Stimulated activated CD8-positive, alpha-beta memory T cell treated with anti-CD3 and anti-CD28 coated beads, Interleukin-7, amount 100 ng/mL, for 48 hours (primary cell): ENCODE measurements around the gene GRID1.

Experiments
- DNase-seq, 2 donors: peaks; one replicate each; pipeline ENCODE4 v3.0.0-alpha.2; 2020; ENCODE audit warnings: low read depth in 1 of 2; ENCODE audit errors: extremely low read depth in 1 of 2

Gene GRID1

DNA sequence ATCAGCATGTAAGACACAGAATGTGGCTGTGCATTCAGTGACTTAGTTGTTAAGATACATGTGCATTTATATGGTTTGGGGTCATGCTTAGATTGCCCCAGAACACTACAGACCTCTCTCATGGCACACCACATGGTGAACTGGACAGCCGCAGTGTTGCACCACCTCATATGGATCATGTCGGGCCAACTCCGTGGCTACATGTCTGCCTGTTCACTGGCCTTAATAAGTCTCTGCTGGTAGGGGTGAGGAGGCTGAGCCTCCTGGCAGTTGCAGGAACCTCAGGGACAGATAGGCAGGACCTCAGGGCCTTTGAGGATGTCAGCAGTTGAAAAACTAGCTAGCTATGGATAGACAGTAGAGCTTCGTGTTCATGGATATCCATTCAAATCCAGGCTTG, 751.0 kb downstream of the GRID1 start:
- no peak for DNase-seq

DNA sequence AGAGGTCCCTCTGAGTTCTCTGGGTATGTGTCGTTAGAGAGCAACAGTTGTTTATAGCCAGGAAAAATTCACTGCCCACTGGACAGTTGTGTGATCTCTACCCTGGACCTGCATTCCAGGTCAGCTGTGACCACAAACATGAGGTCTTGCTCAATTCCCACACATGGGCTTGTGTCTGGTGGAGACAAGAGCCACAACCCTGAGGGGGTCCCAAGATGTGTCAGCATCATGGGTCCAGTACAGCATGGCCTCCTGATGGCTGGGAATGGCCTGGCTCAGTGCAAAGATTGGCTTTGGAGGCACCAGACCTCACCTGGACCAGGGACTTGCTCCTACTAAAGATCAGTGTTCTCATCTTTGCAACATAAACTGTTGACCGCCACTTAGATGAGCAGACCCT, 751.6 kb downstream of the GRID1 start:
- no peak for DNase-seq

DNA sequence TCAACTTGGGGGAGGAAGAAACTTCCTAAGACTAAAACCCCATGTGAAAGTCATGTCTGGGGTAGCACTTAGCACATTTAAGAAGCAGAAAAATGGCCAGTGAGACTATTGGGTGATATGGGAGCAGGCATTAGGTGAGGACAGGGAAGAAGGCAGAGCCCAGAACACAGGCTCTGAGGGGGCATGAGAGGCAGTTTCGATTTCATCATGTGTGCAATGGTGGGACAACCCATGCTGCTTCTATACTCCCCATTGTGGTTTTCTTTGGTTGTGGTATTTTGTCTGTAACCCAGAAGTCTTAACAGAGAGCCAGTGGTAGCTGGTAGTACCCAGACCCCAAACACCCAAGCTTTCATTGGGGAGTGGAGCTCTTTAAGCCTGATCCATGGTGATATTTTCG, 752.0 kb downstream of the GRID1 start:
- no peak for DNase-seq

DNA sequence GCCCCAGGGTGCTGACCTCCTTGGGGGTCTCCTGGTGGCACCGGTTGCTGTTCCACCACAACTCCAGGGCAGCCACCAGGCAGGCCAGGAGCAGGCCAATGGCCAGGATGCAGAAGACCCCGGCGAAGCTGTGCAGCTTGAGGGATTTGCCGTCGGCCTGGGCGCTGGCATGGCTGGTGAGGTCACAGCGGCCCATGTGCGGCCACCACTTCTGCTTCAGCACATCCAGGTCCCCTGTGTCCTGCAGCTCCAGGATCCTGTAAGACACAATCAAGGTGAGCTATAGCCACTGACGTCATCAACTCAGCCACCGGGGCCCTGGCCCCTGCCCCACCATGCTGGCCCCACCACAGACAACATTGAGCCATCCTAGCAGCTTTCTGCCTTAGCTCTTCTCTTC, 753.2 kb downstream of the GRID1 start:
- DNase-seq: no peak

DNA sequence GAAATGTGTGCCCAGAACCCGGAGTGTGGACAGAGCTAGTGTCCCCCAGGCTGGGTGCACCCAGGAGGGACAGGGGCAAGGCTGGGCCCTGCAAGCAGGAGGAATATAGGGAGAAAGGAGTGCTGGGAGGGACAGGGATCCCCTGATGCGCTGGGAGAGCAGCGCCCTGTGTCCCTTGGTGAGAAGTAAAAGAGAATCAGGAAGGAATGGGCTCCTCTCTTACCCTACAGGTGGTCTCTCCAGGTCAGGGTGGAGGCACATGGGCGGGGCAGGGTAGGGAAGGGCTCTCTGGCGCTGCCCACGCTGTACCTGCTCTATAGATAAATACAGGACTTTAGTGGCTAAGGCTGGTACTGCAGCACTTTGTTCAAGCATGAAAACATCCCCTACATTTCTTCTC, 753.8 kb downstream of the GRID1 start:
- no peak for DNase-seq

DNA sequence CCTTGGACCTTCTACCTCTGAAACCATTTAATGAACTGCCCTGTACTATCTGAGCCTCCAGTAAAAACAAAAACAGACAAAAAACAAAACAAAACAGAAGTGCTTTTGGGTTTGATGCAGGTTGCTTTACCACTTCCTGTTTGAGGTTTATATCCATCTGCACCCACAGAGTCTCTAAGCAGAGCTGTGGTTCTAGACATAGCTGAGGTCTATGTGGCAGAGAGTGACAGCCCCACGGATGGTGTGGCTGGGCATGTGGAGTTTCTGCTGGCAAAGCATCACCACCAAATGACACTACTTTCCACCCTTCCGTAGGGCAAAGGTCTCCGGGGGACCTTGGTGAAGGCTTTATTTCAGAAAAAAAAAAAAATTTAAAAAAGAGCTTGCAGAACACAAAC, 754.2 kb downstream of the GRID1 start:
- no peak for DNase-seq

DNA sequence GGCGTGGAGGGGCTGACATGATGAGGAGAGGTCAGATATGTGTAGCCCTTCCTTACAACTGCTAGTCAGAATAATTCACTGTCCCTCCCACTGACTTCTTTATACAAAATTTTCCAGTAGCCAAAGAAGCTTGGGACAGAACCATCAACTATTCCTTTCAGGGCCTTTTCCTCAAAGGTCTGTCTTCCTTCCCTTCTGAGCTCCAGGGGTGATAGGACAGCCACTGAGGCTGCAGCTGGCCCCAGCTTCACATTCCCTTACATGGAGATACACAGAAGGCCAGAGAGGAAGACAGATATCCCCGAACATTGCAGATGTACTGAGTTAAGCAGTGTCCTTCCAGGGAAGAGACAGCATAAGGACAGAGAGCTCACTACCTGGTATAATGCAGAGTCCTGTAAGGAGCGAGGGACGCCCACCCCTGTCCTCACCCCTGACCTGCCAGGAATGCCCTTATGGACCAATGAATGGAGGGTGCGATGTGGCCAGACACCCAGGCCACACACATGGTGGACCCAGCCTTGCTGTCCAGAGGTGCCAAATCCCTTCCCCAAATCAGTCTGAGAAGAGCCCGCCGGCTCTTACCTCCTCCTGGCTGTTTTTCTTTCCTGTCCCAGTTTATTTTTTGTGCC, 754.7 kb downstream of the GRID1 start:
- no peak for DNase-seq

DNA sequence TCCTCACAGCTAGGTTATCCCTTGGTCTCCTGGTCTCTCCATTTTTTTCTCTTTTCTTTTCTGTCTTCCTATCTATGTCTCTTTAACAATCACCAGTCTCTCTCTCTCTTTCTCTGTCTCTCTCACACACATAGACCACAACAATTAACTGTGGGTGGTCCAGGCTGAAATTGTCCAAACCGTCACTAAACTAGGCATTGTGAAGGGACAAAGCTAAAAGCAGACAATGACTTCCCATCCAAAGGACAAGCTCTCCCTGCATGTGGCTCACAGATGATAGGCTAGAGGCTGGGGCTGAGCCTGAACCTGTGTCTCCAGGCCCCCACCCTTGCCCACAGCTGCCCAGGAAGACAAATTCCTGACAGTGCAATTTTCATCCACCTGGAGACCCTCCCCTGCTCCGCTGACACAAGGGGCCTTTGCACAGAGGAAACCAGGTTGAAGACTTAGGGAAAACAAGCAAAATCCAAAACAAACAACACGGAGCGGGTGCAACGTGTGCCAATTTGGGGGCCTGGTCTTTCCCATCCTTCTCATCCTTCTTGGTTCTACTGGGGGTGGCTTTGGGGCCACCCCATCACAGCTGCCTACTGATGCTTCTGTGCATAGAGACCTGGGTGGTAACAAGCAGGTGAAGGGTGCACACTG, 755.4 kb downstream of the GRID1 start:
- DNase-seq: no peak

DNA sequence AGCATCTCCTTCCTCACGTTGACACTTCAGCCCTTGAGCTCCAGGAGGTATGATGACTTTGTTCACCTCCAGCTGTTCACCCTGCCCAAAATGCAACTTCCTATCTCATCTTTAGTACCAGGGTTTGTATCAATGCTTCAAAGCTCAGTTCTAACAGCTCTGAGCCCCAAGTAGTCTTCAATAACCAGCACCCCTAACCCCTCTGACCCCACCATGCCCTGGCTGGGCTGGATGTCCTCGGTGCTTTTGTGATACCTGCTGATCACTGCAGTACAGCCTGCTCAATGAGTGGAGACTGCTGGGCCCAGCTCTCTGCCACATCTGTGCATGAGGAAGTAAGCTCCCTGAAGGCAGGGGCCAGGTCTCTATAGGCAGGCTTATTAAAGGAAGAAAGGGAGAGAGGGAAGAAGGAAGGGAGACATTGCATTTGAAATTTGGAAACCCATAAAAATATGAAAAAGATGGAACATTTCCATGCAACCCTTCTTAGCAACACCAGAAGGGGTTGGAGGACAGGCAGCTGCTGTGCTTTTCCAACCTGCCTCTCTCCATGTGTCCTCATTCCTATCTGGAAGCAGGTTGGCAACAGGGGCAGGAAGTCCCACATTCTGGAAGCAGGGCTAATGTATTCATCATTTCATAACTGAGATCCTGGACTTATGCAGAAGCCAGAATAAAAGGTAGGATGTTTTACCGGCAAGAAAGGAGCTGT, 756.1 kb downstream of the GRID1 start:
- DNase-seq: no peak

DNA sequence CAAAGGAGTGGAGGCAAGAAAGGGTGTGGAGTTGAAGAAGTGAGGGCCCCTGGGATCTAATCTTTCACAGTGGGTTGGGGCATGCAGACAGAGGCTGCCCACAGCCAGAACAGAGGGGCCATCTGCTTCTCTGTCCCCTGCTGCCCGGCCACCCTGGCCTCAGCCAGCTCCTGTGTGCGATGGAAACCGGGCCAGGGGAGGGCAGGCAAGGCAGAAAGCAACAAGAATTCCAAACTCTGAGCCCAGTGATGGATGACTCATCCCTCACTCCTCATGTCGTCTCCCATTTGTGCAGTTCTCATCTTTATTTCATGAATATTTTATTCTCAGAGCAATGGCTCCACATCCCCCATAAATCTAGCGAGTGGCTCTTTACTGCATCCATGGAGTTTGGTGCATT, 757.1 kb downstream of the GRID1 start:
- DNase-seq: no peak

DNA sequence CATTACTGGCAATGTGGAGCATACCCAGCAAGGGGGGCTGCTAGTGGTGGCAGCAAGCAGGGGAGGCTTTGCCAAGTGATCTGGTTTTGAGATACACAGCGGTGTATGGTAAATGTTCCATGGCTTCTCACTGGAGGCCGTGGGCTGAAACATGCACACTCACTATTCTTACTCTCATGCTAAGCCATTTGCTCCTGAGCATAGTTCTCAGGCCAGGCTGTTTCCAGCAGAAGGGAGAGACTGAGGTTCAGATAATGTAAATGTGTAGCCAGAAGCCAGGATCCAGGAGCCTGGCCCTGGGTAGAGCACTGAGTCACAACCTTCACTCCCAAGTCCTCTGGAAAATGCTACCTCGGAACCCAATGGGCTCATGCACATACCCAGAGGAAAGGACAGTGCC, 757.9 kb downstream of the GRID1 start:
- DNase-seq: no peak

DNA sequence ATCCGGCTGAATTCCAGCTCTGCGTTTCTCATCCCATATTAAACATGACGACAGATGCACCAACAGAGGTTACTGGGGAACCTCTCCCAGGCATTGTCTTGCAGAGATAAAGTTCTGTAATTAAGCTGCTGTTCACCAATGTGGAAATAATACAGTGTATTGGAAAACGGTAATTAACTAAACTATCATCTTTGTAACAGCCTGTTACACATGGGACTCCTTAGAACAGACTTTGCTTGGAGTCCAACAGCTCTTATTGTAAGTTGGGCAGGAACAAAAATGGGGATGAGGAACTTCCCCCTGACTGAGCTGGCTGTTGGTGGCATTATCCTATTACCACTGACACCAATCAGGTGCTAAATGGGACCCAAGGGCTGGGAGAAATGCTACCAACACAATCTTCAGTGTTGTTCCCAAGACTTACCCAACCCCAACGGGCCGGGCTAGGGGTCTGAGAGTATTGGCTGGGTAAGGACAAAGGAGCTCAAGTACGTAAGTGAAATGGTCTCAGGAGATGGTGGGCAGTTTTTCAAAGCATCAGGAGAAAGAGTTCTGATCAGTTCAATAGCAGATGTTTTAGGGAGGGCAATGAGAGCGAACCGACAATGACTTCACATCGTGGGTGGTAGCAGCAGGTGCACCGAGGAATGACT, 759.4 kb downstream of the GRID1 start:
- no peak for DNase-seq

DNA sequence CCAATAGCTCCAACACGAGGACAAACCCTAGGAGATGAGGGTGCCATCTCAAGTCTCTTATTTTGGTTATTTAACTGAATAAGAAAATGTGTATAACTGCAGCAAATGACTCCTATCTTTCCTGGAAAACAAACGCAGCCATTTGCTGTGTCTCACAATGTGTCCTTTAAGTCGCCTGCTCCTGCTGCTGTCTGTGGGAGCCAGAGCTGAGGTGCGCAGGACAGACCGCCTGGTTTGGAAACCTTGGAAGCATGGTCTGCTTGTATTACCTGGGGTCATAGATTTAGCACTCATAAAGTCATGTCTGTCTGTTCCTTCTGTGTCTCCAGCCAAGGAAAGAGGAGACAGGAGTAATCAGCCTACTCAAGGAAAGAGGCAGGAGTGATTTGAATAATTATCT, 760.2 kb downstream of the GRID1 start:
- no peak for DNase-seq

DNA sequence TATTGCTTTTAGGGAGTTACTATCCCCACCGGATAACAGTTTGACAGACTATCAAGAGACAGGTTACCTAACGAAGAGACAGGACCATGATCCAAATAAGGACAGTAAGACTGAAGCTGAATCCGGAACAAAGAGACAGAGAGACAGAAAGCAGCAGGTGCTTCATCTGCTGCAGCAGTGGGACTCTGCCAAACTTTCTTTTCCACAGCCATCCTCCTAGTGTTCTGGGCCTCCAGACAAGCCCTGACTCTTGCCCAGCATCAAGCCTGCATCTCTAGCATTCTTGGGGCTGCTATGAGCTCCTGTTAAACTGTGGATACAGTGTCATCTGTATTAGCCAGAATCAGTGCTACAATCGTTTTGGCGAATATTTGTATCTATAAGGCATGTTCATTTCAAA, 761.7 kb downstream of the GRID1 start:
- DNase-seq: no peak

DNA sequence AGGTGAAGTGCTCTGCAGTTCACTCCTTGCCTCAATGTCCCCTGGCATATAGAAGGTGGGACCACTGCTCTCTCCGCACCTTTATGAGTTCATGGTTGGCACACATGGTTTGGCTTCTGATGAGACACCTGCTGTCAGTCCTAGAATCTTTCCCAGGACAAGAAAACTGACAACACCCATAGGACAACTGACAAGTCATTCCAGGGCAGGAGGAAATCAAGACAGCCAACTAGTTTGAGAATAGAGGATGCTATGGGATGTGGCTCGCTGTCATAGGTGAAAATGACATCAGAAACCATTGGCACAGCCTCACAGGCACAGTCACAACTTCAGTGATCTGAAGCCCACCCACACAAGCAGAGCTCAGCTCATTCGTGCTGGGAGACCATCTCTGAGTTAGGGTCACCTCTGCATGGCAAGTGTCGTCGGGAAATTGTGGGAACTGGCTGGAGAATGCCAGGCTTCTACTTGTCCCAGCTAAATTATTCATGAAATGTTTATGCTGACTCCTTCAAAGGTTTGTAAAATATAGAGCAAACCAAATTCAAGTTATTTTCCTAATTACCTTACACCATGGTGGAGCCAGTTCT, 762.4 kb downstream of the GRID1 start:
- DNase-seq: no peak

DNA sequence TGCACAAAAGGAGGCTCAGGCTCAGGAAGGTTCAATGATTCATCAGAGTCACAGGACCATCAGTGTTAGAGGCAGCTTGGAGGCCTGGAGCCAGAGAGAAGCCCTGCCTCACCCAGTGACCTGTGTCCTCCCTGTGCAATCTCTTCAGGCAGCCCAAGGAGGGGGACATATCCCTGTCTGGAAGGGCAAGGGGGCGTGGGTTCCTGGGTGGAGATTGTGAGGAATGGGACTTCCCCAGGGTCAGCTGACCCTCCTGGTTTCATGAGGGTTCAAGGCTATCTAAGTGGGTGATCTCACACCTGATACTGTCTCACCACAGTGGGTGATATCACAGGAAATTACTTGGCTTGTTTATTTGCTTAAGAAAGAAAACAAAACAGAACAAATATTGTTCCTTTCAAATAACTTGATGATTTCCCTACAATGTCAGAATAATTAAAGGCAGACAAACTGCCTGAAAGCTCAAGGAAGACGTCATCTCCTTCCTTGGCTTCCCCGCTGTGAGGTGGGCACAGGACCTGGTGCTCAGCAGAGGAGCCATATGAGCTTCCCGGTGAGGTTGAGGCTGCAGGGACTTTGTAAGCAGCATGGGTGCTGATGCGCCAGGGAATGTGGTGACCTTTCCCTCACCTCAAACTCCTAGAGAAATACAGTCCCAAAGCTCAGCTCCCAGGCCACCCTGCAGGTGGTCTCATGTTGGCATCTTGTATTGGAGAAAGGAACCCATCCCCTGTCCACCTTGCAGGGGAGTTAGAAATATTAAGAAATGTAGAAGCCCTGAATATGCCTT, 763.2 kb downstream of the GRID1 start:
- no peak for DNase-seq

DNA sequence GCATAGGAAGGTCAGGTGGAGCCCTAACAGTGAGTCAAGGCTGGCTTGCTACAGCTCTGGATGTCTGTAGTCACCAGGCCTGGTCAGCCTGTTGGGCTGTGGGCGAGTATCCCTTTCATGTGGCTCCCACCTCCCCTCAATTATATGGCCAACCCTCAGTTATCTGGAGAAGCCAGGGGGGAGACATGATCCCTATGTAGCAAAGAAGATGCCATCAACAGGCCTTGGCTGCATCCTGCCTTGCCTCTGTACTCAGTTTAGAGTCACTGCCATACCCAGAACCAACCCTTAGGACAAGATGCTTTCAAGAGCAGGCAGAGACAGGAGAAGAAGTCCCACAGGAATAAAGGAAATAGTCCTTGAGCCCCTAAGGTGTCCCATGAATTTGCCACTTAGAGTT, 763.9 kb downstream of the GRID1 start:
- no peak for DNase-seq

DNA sequence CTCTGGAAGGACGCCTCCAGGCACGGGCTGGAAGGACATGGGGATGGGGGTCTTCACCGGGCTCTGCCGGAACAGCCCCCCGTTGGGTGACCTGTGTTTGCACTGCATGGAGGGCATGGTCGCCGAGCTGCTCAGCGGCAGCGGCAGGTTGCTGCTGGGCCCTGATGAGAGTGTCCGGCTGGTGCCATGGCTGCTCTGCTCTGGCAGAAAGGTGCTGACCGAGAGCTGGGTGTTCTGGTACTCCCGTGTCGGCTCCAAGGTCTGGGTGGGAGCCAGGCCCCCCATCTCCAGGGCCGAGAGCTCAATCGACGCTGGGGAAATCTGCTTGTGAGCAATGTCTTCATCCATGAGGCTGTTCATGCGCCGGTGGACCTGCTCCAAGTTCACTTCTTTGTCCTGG, 764.3 kb downstream of the GRID1 start:
- DNase-seq: no peak

DNA sequence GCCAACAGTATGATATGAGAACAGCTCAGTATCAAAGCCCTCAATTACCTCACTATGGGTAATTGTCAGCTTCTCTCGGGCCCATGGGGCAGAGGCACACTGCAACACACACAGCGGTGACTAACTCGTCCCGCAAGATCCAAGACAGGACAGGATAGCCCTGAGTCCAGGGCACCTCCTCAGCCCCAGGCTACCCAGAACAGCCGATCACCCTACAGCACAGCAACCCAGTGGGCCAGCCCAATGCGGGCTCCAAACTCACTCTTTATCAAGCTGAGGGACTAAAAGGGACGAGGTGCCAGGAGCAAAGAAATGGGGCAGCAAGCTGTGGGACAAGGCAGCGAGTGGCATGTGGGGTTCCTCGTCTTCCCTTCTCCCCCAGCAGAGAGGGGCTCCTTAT, 765.1 kb downstream of the GRID1 start:
- DNase-seq: no peak

DNA sequence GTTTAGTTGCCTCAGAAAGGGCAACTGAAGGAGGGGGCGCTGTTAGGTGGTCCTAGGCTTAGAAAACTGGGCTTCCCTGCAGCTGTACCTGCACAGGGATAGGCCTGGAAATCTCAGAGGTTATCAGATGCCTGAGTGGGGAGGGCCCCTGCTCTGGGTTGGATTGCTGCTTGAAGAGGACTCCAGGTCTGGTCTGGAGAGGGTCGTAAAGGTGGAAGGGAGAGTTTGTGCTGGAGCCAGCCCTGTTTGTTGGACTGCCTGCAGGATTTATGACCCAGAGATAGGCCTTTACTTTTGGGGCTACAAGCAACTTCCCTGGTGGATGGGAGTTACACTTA, 765.9 kb downstream of the GRID1 start:
- no peak for DNase-seq
